Neural cell (in vitro differentiated cells): ENCODE results near the gene NAGS.

ENCODE experiments used
- CTCF ChIP-seq: fragments of 450-650 bp; IDR thresholded peaks from 2 replicates; pipeline ENCODE4 v1.5.1; 2014; ENCODE audit warnings: antibody characterized with exemption, mild to moderate bottlenecking, moderate library complexity; ENCODE audit not compliant: poor library complexity, severe bottlenecking
- EP300 ChIP-seq: fragments of 450-650 bp; conservative IDR thresholded peaks from 2 replicates; pipeline ENCODE4 v1.6.1; 2014; ENCODE audit warnings: antibody characterized with exemption, mild to moderate bottlenecking, moderate library complexity; ENCODE audit not compliant: poor library complexity, severe bottlenecking
- EZH2 ChIP-seq: fragments of 200-600, 300-800 bp; shearing (Covaris generic), sonication (generic); IDR thresholded peaks from 2 replicates; pipeline ENCODE4 v1.6.1; 2014; ENCODE audit warnings: antibody characterized with exemption, low read length, borderline replicate concordance, mild to moderate bottlenecking; ENCODE audit not compliant: insufficient read depth, poor library complexity, severe bottlenecking
- POLR2AphosphoS5 ChIP-seq: IDR thresholded peaks from 2 replicates; pipeline ENCODE4 v1.6.1; 2012
- RAD21 ChIP-seq: fragments of 450-650 bp; conservative IDR thresholded peaks from 2 replicates; pipeline ENCODE4 v1.6.1; 2014; ENCODE audit warnings: antibody characterized with exemption, mild to moderate bottlenecking, moderate library complexity
- SMC3 ChIP-seq: fragments of 450-650 bp; conservative IDR thresholded peaks from 2 replicates; pipeline ENCODE4 v1.6.1; 2014; ENCODE audit warnings: antibody characterized with exemption, mild to moderate bottlenecking, moderate library complexity; ENCODE audit not compliant: poor library complexity

GRCh38 chr17:44044071-44044470 lies 39.6 kb downstream of the NAGS start:
- TF ChIP-seq CTCF (no peak), EZH2 (no peak), RAD21 (no peak), POLR2AphosphoS5 (no peak), EP300 (no peak), SMC3 (no peak)
